ENCODE measurements around the gene DUS2. TPM values are rescaled to one million over a fixed set of nuclear protein-coding genes. Genes with fewer than 3 reads are reported as not detected.

The DUS2 gene
- 10 to 100 TPM; 13.9 to 16.8 TPM for total RNA-seq
- polyA plus RNA-seq (ENCODE audit: insufficient read length in 2 of 2) = 10 to 100 TPM; 13.3 to 17.2 TPM
- long read RNA-seq, donor 1, partial matches to known transcripts = 20 of 22 reads
- long read RNA-seq, donor 1, other reads (novel, unspliced or antisense) = 0 of 22 reads
- long read RNA-seq, donor 2 = 0 reads
- long read RNA-seq, donor 3 = 0 reads
- long read RNA-seq, donor 4, partial matches to known transcripts = 0 of 1 reads
- long read RNA-seq, donor 4, other reads (novel, unspliced or antisense) = 0 of 1 reads

DNA sequence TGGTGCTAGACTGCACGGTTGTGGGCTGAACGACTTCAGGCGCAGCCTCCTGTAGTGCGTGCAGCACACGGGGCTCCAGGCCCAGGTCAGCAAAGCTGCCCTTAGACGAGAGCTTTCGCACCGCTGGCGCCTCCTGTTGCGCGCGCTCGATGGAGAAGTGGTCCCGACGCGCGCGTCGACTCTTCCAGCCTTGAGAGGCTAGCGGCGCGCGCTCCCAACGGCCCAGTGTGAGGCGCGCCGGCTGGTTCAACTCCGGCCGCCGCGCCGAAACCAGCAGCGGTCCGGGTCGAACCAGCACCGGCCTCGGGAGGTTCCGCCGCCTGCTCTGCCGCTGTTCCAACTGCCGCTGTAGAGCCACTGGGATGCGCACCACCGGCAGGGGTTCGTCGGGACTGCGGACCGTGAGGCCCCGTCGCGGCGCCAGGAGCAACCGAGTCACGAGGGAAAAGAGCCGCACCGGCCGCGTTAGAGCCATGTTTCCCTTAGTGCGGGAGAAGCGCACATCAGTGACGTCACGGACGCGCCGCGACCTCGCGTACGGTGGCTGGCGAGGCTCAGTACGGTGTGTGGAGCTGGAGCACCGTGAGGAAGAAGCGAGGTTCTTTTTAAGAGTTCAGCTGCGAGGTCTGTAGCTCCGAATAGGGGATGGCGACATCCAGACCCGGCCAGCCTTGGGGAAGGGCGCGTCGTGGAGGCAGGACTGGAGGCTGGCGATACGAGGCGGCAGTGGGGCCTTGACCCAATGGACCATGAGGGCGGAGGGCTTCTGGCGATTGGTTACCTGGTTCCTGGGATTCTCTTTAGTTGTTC lies at the start of gene DUS2, which contains the start of gene DDX28:
Gene DUS2 (plus strand): TSS at position 557 of the 810 bp plus-strand sequence. CDS start 14,740 bp downstream, outside the sequence.
Gene DDX28 (minus strand): TSS at position 505 of the 810 bp plus-strand sequence. CDS start 30 bp downstream, at position 475.
- no peaks in the 10 kb centered on the region for H3K9me3 ChIP-seq (ENCODE audit: control insufficient read depth, insufficient read depth, low read length)
- peak; percentile 88 to 98 (median 92) for DNase-seq (ENCODE audit: low read depth in 4 of 6, low spot score in 6 of 6)
- H3K36me3 ChIP-seq (ENCODE audit: control insufficient read depth, insufficient read depth, low read length) = peaks cover 24% of the 10 kb centered on the region
- H3K27me3 ChIP-seq (ENCODE audit: control insufficient read depth, insufficient read depth, low read length) = no peaks in the 10 kb centered on the region
- H3K4me3 ChIP-seq (ENCODE audit: low read depth, low read length) = peak within 1 kb of the TSS; percentile 97
- H3K4me1 ChIP-seq (ENCODE audit: control insufficient read depth, insufficient read depth, low read length) = peaks cover 24% of the 10 kb centered on the region
- whole genome bisulfite sequencing (ENCODE audit: insufficient coverage) = under 1% methylated on average over 84 of the region's 84 CpGs
- H3K27ac ChIP-seq (ENCODE audit: low read depth, low read length) = peak within 1 kb of the TSS; percentile 80

GRCh38 chr16:67975321-67976105 lies 47.6 kb upstream of the DUS2 start:
- H3K27me3 ChIP-seq (ENCODE audit: control insufficient read depth, insufficient read depth, low read length) = no peaks in the 10 kb centered on the region
- DNase-seq (ENCODE audit: low read depth in 4 of 6, low spot score in 6 of 6) = no peak
- no peaks in the 10 kb centered on the region for H3K9me3 ChIP-seq (ENCODE audit: control insufficient read depth, insufficient read depth, low read length)
- WGBS (ENCODE audit: insufficient coverage) = 82% methylated on average over 12 of the region's 14 CpGs
- H3K4me3 ChIP-seq (ENCODE audit: low read depth, low read length) = no peak overlapping the region
- H3K4me1 ChIP-seq (ENCODE audit: control insufficient read depth, insufficient read depth, low read length) = no peaks in the 10 kb centered on the region
- H3K27ac ChIP-seq (ENCODE audit: low read depth, low read length) = no peak overlapping the region
- H3K36me3 ChIP-seq (ENCODE audit: control insufficient read depth, insufficient read depth, low read length) = no peaks in the 10 kb centered on the region

GRCh38 chr16:67976205-67976604 lies 46.9 kb upstream of the DUS2 start:
- no peaks in the 10 kb centered on the region for H3K4me1 ChIP-seq (ENCODE audit: control insufficient read depth, insufficient read depth, low read length)
- no peaks in the 10 kb centered on the region for H3K27me3 ChIP-seq (ENCODE audit: control insufficient read depth, insufficient read depth, low read length)
- no peak overlapping the region for H3K27ac ChIP-seq (ENCODE audit: low read depth, low read length)
- H3K36me3 ChIP-seq (ENCODE audit: control insufficient read depth, insufficient read depth, low read length) = no peaks in the 10 kb centered on the region
- WGBS (ENCODE audit: insufficient coverage) = 95% methylated on average over 2 of the region's 2 CpGs
- no peak overlapping the region for H3K4me3 ChIP-seq (ENCODE audit: low read depth, low read length)
- H3K9me3 ChIP-seq (ENCODE audit: control insufficient read depth, insufficient read depth, low read length) = no peaks in the 10 kb centered on the region
- DNase-seq (ENCODE audit: low read depth in 4 of 6, low spot score in 6 of 6) = no peak

DNA sequence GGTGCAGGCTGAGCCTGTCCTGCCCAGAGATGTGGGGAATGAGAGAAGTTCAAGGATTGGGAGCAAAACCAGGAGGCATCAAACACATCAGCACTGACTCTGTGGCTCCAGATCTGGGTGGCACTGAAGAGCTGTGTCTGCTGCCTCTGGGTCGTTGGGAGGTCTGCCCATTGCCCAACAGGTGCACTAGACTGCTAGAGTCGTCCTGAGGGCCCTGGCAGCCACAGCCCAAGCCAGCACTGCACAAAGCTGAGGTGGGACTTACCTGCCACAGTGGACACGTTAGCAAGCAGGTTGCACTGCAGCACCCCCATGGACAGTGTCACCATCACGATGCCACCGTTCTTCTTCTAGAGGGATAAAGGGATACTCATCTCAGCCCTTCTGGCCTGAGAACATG lies 46.1 kb upstream of the DUS2 start:
- Histone ChIP-seq H3K27me3 (ENCODE audit: control insufficient read depth, insufficient read depth, low read length) (no peaks in the 10 kb centered on the region), H3K9me3 (ENCODE audit: control insufficient read depth, insufficient read depth, low read length) (no peaks in the 10 kb centered on the region), H3K27ac (ENCODE audit: low read depth, low read length) (no peak overlapping the region), H3K4me1 (ENCODE audit: control insufficient read depth, insufficient read depth, low read length) (no peaks in the 10 kb centered on the region), H3K4me3 (ENCODE audit: low read depth, low read length) (no peak overlapping the region), H3K36me3 (ENCODE audit: control insufficient read depth, insufficient read depth, low read length) (no peaks in the 10 kb centered on the region)
- WGBS (ENCODE audit: insufficient coverage) = 76% methylated on average over 5 of the region's 5 CpGs
- no peak for DNase-seq (ENCODE audit: low read depth in 4 of 6, low spot score in 6 of 6)

GRCh38 chr16:67977469-67978227 lies 45.4 kb upstream of the DUS2 start:
- Histone ChIP-seq H3K27ac (ENCODE audit: low read depth, low read length) (no peak overlapping the region), H3K36me3 (ENCODE audit: control insufficient read depth, insufficient read depth, low read length) (no peaks in the 10 kb centered on the region), H3K4me3 (ENCODE audit: low read depth, low read length) (no peak overlapping the region), H3K9me3 (ENCODE audit: control insufficient read depth, insufficient read depth, low read length) (no peaks in the 10 kb centered on the region), H3K4me1 (ENCODE audit: control insufficient read depth, insufficient read depth, low read length) (no peaks in the 10 kb centered on the region), H3K27me3 (ENCODE audit: control insufficient read depth, insufficient read depth, low read length) (no peaks in the 10 kb centered on the region)
- no peak for DNase-seq (ENCODE audit: low read depth in 4 of 6, low spot score in 6 of 6)
- WGBS (ENCODE audit: insufficient coverage) = 87% methylated on average over 6 of the region's 9 CpGs

- no peak within 1 kb of the TSS for H3K27ac ChIP-seq (ENCODE audit: low read depth, low read length)
- 59% methylated on average over 51 of the region's 62 CpGs for WGBS (ENCODE audit: insufficient coverage)
- no peaks in the 10 kb centered on the region for H3K36me3 ChIP-seq (ENCODE audit: control insufficient read depth, insufficient read depth, low read length)
- H3K4me1 ChIP-seq (ENCODE audit: control insufficient read depth, insufficient read depth, low read length) = peaks cover 4% of the 10 kb centered on the region
- no peaks in the 10 kb centered on the region for H3K9me3 ChIP-seq (ENCODE audit: control insufficient read depth, insufficient read depth, low read length)
- no peaks in the 10 kb centered on the region for H3K27me3 ChIP-seq (ENCODE audit: control insufficient read depth, insufficient read depth, low read length)
- DNase-seq (ENCODE audit: low read depth in 4 of 6, low spot score in 6 of 6) = no peak
- H3K4me3 ChIP-seq (ENCODE audit: low read depth, low read length) = no peak within 1 kb of the TSS
Measured at GRCh38 chr16:67979955-67980678, 43.0 kb upstream of the DUS2 start, which contains the start of gene DPEP3. Gene DPEP3, minus strand, starts transcription at chr16:67980499. Its CDS starts 119 bp downstream, at chr16:67980380.

GRCh38 chr16:67982011-67982696 lies 40.9 kb upstream of the DUS2 start:
- Histone ChIP-seq H3K4me1 (ENCODE audit: control insufficient read depth, insufficient read depth, low read length) (peaks cover 4% of the 10 kb centered on the region), H3K9me3 (ENCODE audit: control insufficient read depth, insufficient read depth, low read length) (no peaks in the 10 kb centered on the region), H3K4me3 (ENCODE audit: low read depth, low read length) (no peak overlapping the region), H3K27ac (ENCODE audit: low read depth, low read length) (no peak overlapping the region), H3K36me3 (ENCODE audit: control insufficient read depth, insufficient read depth, low read length) (no peaks in the 10 kb centered on the region), H3K27me3 (ENCODE audit: control insufficient read depth, insufficient read depth, low read length) (no peaks in the 10 kb centered on the region)
- DNase-seq (ENCODE audit: low read depth in 4 of 6, low spot score in 6 of 6) = no peak
- WGBS (ENCODE audit: insufficient coverage) = 95% methylated on average over 31 of the region's 49 CpGs

GRCh38 chr16:67986949-67987348 lies 36.1 kb upstream of the DUS2 start:
- Histone ChIP-seq H3K4me1 (ENCODE audit: control insufficient read depth, insufficient read depth, low read length) (peaks cover 10% of the 10 kb centered on the region), H3K27ac (ENCODE audit: low read depth, low read length) (no peak overlapping the region), H3K36me3 (ENCODE audit: control insufficient read depth, insufficient read depth, low read length) (no peaks in the 10 kb centered on the region), H3K4me3 (ENCODE audit: low read depth, low read length) (no peak overlapping the region), H3K9me3 (ENCODE audit: control insufficient read depth, insufficient read depth, low read length) (no peaks in the 10 kb centered on the region), H3K27me3 (ENCODE audit: control insufficient read depth, insufficient read depth, low read length) (no peaks in the 10 kb centered on the region)
- 97% methylated on average over 4 of the region's 5 CpGs for WGBS (ENCODE audit: insufficient coverage)
- no peak for DNase-seq (ENCODE audit: low read depth in 4 of 6, low spot score in 6 of 6)
